Endothelial cell of umbilical vein (primary cell): ENCODE measurements around the gene FCN2. TPM values are rescaled to one million over a fixed set of nuclear protein-coding genes. Genes with fewer than 3 reads are reported as not detected.

Experiments used
- BruUV-seq: library from RNA; stranded (reverse); fragments of 400-500 nt; replicated peaks from 2 replicates; lab custom pipeline; 2021; lab: Mats Ljungman, UMichigan
- CTCF ChIA-PET: fragments of 300-600, 350-600 bp; sonication (Branson Sonifier 250); formaldehyde crosslinking; loops from one replicate; lab custom pipeline; 2021; ENCODE audit warnings: antibody characterized with exemption, inconsistent platforms; lab: Charles Lee
- POLR2A ChIA-PET: fragments of 300-600, 350-600 bp; sonication (Branson Sonifier 250); formaldehyde crosslinking; loops from one replicate; lab custom pipeline; 2021; ENCODE audit warnings: antibody characterized with exemption, inconsistent platforms; lab: Charles Lee
- DNase-seq: peaks from one replicate; pipeline ENCODE4 v3.0.0-alpha.2; 2011; ENCODE audit warnings: low read depth, low spot score
- FAIRE-seq: peaks from 2 replicates; lab custom pipeline; 2011; peaks lifted over from hg19 to GRCh38; lab: Jason Lieb, UNC
- H2AFZ ChIP-seq: 2 replicates; pipeline ENCODE4 v1.6.0; 2012; ENCODE audit warnings: low read depth, low read length, control low read depth, inconsistent platforms
- H3K27ac ChIP-seq: 2 replicates; pipeline ENCODE4 v1.5.1; 2011; ENCODE audit warnings: low read depth, mild to moderate bottlenecking, control low read depth, low read length, moderate library complexity; ENCODE audit not compliant: insufficient read depth
- H3K27me3 ChIP-seq, 2 experiments: 2 replicates each; pipeline versions ENCODE4 v1.6.0 to v1.6.1; 2011; ENCODE audit warnings: low read length in 2 of 2, mixed read lengths in 1 of 2; ENCODE audit not compliant: control insufficient read depth in 2 of 2, insufficient read depth in 2 of 2
- H3K36me3 ChIP-seq, 2 experiments: 2 replicates in 1 of 2; 3 replicates in 1 of 2; pipeline ENCODE4 v1.5.1; 2011; ENCODE audit warnings: low read length in 2 of 2, mild to moderate bottlenecking in 1 of 2, moderate library complexity in 1 of 2; ENCODE audit not compliant: control insufficient read depth in 2 of 2, insufficient read depth in 2 of 2; ENCODE audit errors: extremely low read depth in 1 of 2
- H3K4me1 ChIP-seq: 3 replicates; pipeline ENCODE4 v1.5.1; 2011; ENCODE audit warnings: mild to moderate bottlenecking, low read length; ENCODE audit not compliant: control insufficient read depth, insufficient read depth; ENCODE audit errors: extremely low read depth
- H3K4me2 ChIP-seq: 2 replicates; pipeline ENCODE4 v1.6.1; 2011; ENCODE audit warnings: low read length, control low read depth, mixed read lengths; ENCODE audit not compliant: insufficient read depth
- H3K4me3 ChIP-seq, 3 experiments: fragments of 200-600 bp in 1 of 3; sonication (generic), shearing (Covaris generic) in 1 of 3; replicated peaks in 1 of 3; 2 replicates each; pipeline ENCODE4 v1.5.1; 2011 to 2016; ENCODE audit warnings: control low read depth in 3 of 3, low read length in 3 of 3, mild to moderate bottlenecking in 2 of 3, inconsistent platforms in 1 of 3, low read depth in 1 of 3, moderate library complexity in 1 of 3; ENCODE audit not compliant: insufficient read depth in 1 of 3
- H3K79me2 ChIP-seq: 2 replicates; pipeline ENCODE4 v1.6.0; 2012; ENCODE audit warnings: low read length, inconsistent platforms; ENCODE audit not compliant: control insufficient read depth, insufficient read depth
- H3K9ac ChIP-seq: replicated peaks from 2 replicates; pipeline ENCODE3; 2011; ENCODE audit warnings: low read length, control low read depth; ENCODE audit not compliant: insufficient read depth; ENCODE audit errors: extremely low read depth
- H3K9me1 ChIP-seq: replicated peaks from 3 replicates; pipeline ENCODE4 v1.6.0; 2011; ENCODE audit warnings: mild to moderate bottlenecking, low read length; ENCODE audit not compliant: control insufficient read depth, insufficient read depth; ENCODE audit errors: extremely low read depth
- H3K9me3 ChIP-seq: replicated peaks from 2 replicates; pipeline ENCODE4 v1.5.1; 2012; ENCODE audit warnings: low read length, inconsistent platforms; ENCODE audit not compliant: control insufficient read depth, insufficient read depth
- H4K20me1 ChIP-seq: replicated peaks from 2 replicates; pipeline ENCODE3; 2011; ENCODE audit warnings: mild to moderate bottlenecking, low read length; ENCODE audit not compliant: control insufficient read depth, insufficient read depth; ENCODE audit errors: extremely low read depth
- EZH2 ChIP-seq: IDR thresholded peaks from 2 replicates; pipeline ENCODE4 v1.6.1; 2012; ENCODE audit warnings: borderline replicate concordance, low read depth, mild to moderate bottlenecking, moderate library complexity, low read length, inconsistent platforms; ENCODE audit not compliant: severe bottlenecking
- FOS ChIP-seq: IDR thresholded peaks from 2 replicates; pipeline ENCODE4 v1.6.1; 2011; ENCODE audit warnings: mild to moderate bottlenecking, low read length, moderate library complexity, borderline replicate concordance; ENCODE audit not compliant: insufficient read depth
- GATA2 ChIP-seq: IDR thresholded peaks from 2 replicates; pipeline ENCODE4 v1.7.0; 2011; ENCODE audit warnings: low read depth, mild to moderate bottlenecking, moderate library complexity, mixed read lengths, low read length; ENCODE audit not compliant: insufficient read length, insufficient read depth
- MAX ChIP-seq: IDR thresholded peaks from 2 replicates; pipeline ENCODE4 v1.6.1; 2011; ENCODE audit not compliant: insufficient read depth, insufficient read length
- MYC ChIP-seq: IDR thresholded peaks from one replicate; pipeline ENCODE4 v1.6.1; 2011; ENCODE audit warnings: mild to moderate bottlenecking, low read depth, low read length
- POLR2A ChIP-seq: IDR thresholded peaks from 2 replicates; pipeline ENCODE4 v1.6.1; 2012; ENCODE audit warnings: low read depth, mild to moderate bottlenecking, control low read depth, low read length
- dilution Hi-C: fragments of 300-500 bp; cut with MboI; formaldehyde crosslinking; loops from one replicate; pipeline ENCODE4 v1.15.0; 2019; ENCODE audit warnings: low sequenced_read_pairs; ENCODE audit not compliant: extremely low pct_ligation_motif_present
- intact Hi-C: fragments of 100-400 bp; cut with micrococcal nuclease; formaldehyde crosslinking; loops from one replicate; pipeline ENCODE4 v1.10.0; 2022
- polyA plus RNA-seq, 4 experiments: library from polyadenylated mRNA; depleted of rRNA in 3 of 4; stranded (reverse) in 3 of 4; unstranded in 1 of 4; fragments of >200 nt; gene quantifications; 2 replicates each; pipeline versions ENCODE4 v1.2.1 to v1.2.3, GENCODE V29; 2011 to 2012; ENCODE audit warnings: missing spikeins in 1 of 4
- total RNA-seq: library from RNA; stranded (reverse); gene quantifications from 2 replicates; pipeline ENCODE4 v1.2.3, GENCODE V29; 2021

FCN2 gene
- total and polyA plus RNA-seq, 2 donors (not counting 3 experiments of a cell fraction or from before 2014, with no cell fraction given), result not detected

- no peak for FAIRE-seq
- dilution Hi-C loops (no loop called here), intact Hi-C loops (no loop called here)
- no peak for DNase-seq
- H3K4me1 ChIP-seq, result no peaks in the 10 kb centered on the region
- no peak overlapping the region for H3K27ac ChIP-seq
- H3K4me2 ChIP-seq, result no peak overlapping the region
- no TSS peak for BruUV-seq
- TF ChIP-seq POLR2A, result no peak
- TF ChIP-seq EZH2, result no peak
- no peak overlapping the region for H3K4me3 ChIP-seq
- no peak overlapping the region for H3K9ac ChIP-seq
- no peaks in the 10 kb centered on the region for H3K27me3 ChIP-seq
- no peaks in the 10 kb centered on the region for H3K9me1 ChIP-seq
- H3K79me2 ChIP-seq, result no peaks in the 10 kb centered on the region
- POLR2A ChIA-PET, result no interaction called here
- no peaks in the 10 kb centered on the region for H3K9me3 ChIP-seq
- H4K20me1 ChIP-seq, result no peaks in the 10 kb centered on the region
- no peak overlapping the region for H2AFZ ChIP-seq
- no peaks in the 10 kb centered on the region for H3K36me3 ChIP-seq
- CTCF ChIA-PET, result no interaction called here
Measured at GRCh38 chr9:134929193-134930158, 48.9 kb downstream of the FCN2 start.

DNA sequence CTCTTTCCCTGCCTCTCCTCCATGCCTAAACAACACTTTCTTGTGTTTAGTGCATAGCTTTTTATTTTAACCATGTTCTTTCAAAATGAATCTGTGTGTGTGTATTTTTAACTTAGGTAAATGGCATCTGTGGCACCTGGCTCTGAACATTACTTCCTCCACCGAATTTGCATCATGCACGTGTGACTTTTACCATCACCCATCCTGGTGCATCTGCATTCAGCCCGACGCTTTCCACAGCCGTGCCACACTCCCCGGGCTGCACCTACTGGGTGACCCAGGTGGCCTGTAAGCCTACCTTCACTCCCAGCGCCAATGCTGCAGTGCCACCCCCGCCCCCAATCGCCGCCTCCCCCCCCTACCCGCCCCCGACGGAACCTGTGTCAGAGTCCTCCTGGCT, 49.8 kb downstream of the FCN2 start:
- FAIRE-seq, result no peak
- Histone ChIP-seq H3K36me3 (no peaks in the 10 kb centered on the region), H2AFZ (no peak overlapping the region), H3K4me3 (no peak overlapping the region), H3K79me2 (no peaks in the 10 kb centered on the region), H3K27ac (no peak overlapping the region), H4K20me1 (no peaks in the 10 kb centered on the region), H3K27me3 (no peaks in the 10 kb centered on the region), H3K4me2 (no peak overlapping the region), H3K4me1 (no peaks in the 10 kb centered on the region), H3K9ac (no peak overlapping the region), H3K9me1 (no peaks in the 10 kb centered on the region), H3K9me3 (no peaks in the 10 kb centered on the region)
- intact Hi-C loops, result no loop called here
- dilution Hi-C loops, result no loop called here
- BruUV-seq, result no TSS peak
- DNase-seq, result no peak
- ChIA-PET CTCF (no interaction called here), POLR2A (no interaction called here)
- TF ChIP-seq EZH2 (no peak), MYC (no peak), POLR2A (no peak), GATA2 (no peak), MAX (no peak), FOS (no peak)
